Ramos (cell line): Measurements from ENCODE around the gene RHCE.

Source experiments
- in situ Hi-C: fragments of 300-500 bp; cut with MboI; formaldehyde crosslinking; loops from one replicate; pipeline ENCODE4 v1.14.3; 2022; ENCODE audit warnings: low sequenced_read_pairs; ENCODE audit not compliant: unreplicated experiment

The RHCE gene

DNA sequence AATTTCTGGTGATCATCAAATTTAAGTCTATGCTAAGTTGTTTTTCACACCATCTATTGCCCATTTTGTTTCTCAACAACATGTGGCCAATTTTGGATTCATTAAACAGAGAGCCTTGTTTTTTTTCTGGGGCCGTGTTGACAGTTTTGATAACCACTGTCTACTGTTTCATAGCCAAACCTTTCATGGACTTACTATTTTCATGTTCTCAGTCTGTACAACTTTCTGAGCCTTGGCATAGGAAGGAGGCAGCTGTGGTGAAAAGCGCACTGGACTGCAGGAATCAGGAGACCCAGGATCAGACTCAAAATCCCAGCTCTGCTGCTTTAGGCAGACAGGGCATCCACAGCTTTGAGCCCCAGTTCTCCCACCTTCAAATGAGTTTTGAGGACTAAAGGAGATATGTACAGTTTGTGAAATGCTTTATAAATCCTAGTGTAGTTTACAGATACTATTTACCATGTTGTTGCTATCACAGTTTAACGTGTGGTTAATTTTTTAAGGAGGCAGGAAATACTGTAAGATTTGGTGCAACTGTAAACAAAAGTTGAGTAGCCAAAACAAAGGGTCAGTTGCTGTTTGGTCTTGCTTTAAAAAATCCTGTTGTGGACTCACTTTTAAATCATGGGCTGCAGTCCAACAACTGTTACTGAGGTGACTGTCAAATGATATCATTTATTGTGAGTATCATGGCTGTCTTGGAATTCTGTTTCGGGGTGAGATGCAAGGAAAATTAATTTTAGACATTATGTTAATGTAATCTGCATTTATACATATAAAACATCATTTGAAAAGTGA, 13.0 kb upstream of the RHCE start:
- in situ Hi-C loops: no loop called here

DNA sequence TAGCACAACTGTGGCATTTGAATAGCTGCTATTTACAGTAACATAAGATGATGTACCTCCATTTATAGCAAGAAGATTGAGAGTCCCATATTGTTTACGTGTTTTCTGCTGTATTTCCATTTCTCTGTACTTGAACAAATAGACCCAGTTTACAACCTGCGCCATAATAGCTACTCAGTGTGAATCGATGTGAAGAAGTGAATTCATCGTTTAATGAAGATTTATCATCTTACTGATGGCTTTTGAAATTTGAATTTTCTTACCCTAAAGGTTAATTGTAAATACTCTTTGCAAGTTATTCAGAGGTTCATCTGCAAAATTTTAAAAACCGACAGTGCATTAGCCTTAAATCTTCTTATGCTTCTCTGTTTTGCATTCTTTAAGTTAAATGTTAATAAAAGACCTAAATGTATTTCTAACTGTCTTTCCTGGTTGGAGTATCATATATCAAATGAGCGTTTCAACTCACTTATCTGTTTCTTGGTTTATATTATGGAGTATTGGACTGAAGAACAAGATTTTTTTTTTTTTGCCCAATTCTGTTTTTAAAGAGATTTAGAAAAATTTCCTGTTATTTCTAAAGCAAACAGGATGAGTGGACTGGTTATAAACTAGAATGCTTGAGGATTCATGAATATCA, 12.2 kb upstream of the RHCE start:
- in situ Hi-C loops: no loop called here

DNA sequence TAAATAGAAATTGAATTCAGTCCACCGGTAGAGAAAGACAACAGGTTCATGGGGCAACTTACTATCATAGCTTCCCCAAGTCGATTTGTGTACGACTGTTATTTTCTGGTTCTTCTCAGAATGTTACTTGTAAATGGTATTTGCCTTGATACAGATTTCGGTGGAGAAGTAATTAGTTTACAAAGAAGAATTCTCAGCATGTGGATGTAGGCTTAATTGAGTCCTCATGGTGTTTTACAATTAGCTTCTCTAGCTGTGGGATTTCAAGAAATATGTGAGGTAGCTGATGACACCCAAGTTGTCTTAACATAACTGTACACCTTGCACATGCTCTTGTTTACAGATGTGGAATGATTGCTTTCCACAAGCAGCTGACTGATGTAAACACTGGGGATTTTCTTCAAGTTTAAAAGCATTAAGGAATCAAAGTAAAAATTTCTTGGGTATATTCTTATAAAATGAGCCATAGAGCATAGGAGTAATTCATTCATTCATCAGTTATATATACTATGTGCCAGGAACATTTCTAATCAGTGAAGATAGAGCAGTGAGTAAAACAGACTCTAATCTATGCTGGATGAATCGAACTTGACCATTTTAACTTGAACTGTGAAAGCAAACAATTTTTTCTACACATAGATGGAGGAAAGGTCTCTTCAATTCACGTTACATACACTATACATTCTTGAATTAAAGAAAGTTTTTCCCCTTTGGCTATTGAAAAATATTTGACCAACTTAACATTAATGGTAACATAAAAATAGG, 11.5 kb upstream of the RHCE start:
- in situ Hi-C loops: no loop called here

DNA sequence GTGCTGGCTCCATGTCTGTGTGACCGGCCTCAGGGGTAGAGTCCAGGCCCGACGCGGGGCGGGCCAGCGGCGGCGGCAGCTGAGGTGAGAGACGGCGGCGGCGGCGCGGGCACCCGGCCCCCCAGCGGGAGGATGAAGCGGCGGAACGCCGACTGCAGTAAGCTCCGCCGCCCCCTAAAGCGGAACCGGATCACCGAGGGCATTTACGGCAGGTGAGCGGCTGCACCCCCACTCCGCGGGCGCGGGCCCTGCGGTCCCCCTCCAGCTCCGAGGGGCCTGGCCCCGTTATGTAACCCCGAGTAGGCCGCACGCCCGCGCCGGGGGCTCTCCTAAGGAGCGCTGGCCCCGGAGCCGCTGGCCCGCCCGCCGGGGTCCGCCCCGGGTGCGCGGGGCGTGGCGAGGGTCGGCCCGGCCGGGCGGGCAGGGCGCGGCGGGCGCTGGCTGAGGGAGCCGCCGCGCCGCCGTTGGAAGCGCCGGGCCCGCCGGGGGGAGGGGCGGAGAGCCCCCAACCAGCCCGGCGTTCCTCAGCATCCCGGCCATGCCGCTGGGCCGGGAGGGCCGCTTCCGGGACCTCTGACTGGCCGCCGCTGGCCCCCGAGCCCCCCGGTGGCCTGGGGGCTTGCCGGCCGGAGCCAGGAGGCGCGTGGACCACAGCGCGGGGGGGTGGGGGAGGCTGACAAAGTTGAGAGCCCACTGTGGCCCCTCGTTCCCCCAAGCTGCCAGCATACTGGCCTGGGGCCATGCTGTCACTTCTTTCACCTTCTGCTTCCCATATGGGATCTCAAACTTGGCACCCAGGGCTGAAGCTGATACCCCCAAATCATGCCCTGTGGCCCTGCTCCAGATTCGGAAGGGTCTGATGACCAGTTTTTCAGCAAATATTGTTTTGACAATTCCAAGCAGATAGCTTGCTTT, 10.6 kb upstream of the RHCE start:
- in situ Hi-C loops: no loop called here

DNA sequence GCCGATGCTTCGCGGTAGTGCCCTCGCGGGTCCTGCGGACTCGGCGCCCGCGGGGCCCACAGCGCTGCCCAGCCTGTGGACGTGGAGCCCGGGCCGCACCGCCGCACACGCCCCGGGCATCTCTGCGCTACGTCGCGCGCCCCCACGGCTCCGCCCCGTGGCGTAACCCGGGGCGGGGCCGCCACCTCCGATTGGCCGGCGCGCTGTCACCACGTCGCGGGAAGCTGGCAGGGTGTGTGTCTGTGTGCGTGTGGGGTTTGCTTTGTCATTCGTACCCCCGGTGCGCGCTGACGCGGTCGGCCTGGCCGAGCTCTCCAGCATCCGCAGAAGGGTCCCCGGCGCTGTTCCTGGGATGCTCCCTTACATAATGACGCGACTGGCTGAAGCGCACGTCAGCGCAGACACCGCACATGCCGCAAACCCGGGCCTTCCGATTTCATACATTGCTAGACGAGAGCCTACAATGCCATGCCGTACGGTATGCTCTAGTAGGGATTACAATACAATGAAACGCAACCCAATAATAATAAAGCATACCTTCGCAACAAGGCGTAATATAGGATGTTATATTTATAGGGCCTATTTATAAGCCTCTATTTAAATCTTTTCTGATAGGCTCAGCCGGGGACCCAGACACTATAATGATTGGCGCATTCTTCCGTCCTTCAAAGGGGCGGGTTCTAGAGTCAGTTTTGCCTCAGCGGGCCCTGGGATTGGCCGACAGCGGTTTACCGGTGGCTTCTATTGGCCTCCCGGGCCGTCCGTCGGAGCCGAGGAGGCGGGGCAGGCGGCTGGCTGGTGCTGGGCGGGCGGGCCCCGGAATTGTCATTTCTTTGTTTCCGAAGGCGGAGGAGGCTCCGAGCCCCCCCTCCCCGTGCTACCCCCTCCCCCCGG, 9.7 kb upstream of the RHCE start, which contains the start of gene MACO1:
MACO1 (plus strand) TSS at position 825 of the 894 bp plus-strand sequence. CDS start 202 bp downstream, outside the sequence.
- in situ Hi-C loops: no loop called here

DNA sequence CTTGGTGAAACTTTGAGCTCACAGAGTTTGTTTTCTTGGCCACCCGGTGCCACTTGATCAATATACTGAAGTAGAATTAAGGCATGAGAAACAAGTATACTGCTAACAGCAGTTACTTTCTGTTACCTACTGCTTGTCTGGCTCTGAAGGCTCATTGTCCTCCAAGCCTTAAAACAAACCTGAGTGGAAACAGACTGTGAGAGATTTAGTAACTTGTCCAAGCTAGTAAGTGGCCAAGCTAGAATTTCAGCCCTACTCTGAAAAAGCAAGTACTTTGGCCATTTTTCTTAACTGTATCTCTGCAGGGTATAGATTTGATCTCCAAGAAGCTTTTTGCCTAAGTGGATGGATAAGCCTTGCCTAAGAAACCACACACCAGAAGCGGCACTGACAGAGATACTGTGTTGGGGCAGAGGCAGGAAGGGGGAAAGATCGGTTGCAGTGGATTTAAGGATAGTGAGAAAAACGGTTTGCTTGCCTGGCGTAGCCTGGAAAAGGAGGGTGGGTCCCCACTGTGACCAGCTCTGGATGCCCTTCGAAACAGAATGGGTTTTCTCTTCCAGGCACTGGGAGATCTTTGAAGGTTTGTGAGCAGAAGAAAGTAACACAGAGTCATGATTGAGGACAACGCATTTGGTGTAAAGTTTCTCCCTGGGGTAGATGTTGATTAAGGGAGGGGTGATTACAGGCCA, 8.0 kb upstream of the RHCE start:
- in situ Hi-C loops: no loop called here

DNA sequence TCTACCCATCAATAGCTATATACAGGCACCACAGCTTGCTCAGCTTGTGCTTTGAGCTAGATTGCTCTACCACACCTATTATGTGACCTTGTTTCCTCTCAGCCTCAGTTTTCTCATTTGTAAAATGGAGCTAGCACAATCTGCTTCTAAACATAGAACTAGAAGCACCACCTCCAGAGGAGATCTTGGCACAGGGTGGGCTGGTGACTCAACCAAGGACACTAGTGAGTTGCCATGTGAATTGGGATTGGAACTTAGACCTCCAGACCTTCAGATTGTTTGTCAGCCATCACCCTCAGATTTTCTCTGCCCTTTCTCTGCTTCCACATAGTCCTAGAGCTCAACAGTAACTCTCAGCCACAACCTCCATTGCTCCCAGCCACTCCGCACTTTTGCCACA, 7.1 kb upstream of the RHCE start:
- in situ Hi-C loops: no loop called here

DNA sequence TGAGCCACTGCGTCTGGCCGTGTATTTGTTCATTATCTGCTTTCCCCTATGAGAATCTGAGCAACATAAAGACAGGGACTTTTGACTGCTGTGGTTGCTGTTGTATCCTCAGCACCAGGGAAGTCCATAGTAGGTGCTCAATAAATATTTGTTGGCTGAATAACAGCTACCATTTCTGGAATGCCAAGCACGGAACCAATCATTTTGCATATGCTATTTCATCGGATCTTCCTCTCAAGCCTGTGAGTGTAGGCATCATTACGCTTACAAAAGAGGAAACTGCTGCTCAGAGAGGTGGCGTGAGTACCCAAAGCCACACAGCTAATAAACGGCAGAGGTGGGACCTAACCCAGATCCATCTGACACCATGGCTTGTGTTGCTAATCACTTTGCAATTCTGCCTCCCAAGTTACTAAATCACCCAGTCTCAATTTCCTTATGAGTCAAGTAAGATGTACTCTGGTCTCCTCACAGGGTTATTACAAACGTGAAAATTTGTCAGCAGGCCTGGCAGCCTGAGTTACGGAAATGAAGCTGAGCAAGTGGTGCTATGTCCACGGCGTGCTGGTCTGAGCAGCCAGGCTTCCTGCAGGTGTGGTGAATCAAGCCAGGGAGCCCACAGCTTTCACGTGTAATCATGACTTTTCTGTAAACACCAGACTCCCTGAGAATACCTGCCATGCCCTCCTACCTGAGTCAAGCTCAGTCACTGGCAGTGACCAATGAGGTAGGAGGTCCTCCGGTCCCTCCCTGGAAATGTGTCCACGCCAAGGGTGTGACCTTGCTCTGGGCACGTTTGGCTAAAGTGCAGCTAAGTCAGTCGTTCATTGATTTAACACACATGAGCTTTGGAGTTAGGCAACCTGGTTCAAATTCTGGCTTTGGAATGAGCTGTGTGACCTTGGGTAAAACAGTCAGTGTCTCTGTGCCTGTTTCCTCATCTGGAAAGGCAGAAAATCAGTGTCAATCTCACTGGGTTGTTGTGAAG, 4.8 kb upstream of the RHCE start:
- in situ Hi-C loops: no loop called here

DNA sequence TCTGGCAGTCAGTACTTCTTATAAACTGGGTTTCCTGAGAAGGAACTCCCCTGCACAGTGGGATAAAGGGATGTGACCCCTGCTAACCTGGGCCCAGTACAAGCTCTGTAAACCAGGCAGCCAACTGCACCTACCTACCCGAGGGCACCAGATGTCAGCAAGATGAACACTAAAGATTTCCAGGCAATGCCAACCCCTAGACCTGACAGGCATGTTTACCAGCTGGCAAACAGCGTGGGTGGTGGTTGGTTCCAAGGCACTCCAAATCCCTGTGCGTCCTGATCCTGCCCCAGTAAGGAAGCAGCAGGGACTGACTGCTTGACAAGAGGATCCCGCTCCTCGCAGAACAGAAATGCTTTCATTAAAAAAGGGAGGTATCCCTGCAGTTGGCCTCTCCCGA, 2.6 kb upstream of the RHCE start:
- in situ Hi-C loops: loop anchor here (25.0 kb wide), 2 partner anchors 89 to 389 kb away; partner anchors contain the start of genes MTFR1L and SELENON

DNA sequence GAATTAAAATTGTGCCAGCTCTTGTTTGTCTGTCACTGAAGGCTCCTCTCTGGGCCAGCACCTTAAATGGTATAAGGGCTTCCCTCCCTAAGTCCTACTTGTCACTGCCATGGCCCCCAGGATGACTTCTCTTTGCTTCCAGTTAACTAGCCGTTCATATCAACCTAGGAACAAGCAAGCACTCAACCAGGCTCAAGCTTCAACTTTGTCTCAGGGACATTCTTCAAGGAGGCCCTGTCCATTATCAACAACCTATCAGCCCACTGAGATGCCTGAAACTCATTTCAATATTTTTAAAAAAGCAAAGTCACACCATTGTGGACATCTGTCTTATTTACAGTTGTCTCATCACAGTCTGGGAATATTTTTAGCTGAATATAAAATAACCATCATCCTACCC, 1.3 kb downstream of the RHCE start:
- in situ Hi-C loops: loop anchor here (25.0 kb wide), 2 partner anchors 93 to 393 kb away; partner anchors contain the start of genes MTFR1L and SELENON

DNA sequence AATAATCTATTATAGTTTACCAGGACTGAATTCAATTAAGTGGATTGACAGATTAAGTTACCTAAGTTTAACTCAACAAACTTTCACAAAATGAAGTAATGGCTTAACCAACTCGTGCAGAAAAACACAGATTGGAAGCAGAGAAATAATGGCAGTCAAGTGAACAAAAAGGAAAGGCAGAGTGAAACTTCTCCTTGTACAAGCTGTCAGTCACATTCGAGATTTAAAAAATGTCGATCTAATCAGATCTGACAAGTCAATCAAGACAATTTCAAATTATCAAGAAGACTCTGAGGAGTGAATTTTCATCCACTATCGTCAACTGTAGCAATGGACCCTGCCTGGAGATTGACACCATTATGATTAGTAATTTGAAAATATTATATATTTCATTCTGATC, 3.3 kb downstream of the RHCE start:
- in situ Hi-C loops: loop anchor here (25.0 kb wide), 2 partner anchors 95 to 395 kb away; partner anchors contain the start of genes MTFR1L and SELENON

DNA sequence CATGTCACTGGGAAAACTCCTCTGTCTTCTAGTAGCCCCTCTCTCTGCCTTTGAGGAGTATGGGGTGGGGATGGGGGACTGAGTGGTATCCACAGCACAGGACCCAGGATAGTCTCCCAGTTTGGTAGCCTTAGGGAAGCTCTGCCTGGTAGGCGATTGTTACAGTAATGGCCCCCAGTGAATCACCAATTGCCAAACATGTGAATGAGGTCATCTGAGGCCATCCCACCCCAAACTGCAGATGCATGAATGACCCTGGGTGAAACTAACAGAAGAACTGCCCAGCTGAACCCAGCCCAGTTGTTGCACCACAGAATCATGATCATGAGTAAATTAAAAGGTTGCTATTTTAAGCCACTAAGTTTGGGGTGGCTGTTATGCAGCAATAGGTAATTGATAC, 6.0 kb downstream of the RHCE start:
- in situ Hi-C loops: loop anchor here (25.0 kb wide), 2 partner anchors 98 to 398 kb away; partner anchors contain the start of genes MTFR1L and SELENON

DNA sequence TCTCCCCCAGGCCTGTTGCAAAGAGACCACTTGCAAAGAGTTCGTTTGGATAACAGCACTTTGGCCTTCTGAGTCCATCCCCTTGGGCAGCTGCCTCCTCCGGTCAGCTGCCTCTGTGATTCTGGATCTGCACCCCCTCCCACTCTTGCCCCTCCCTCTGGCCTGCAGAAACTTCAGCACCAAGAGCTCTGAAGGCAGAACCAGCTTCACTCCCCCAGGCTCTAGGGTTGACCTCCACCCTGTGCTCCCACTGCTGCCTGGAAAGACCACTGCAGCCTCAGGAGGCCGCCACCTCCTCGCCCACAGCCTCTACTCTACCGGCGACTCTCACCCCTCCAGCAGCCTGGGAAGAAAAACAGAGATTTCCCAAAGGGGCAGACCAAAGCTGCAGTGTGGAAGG, 6.5 kb downstream of the RHCE start:
- in situ Hi-C loops: loop anchor here (25.0 kb wide), 2 partner anchors 98 to 398 kb away; partner anchors contain the start of genes MTFR1L and SELENON

DNA sequence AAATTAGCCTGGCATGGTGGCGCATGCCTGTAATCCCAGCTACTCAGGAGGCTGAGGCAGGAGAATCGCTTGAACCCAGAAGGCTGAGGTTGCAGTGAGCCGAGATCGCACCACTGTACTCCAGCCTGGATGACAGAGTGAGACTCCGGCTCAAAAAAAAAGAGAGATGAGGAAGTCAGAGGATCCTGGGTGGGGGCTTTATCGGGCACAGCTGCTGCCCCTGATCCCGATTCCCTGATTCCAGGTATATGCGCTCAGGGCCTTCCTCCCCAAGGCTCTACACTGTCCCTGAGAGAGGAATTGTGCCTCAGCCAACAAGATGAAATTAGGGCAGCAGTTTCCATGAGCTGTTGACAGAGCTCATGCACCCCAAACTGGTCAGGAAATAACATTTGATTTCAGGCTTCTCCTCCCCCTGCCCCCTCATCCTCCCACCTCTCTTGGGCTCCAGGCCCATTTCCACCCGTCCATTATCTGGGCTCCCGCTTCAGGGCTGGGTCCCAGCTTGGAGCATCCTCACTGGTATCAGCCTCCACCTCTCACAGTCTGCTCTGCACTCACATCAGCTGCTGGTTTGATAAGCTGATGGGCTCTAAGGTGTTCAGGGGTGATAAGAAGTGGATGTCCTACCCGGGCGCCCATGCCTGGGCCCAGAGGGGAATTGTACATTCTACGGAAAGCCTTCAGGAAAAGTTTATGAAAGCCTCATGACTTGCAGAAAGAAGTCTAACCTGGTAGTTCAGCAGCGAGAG, 7.6 kb downstream of the RHCE start:
- in situ Hi-C loops: loop anchor here (25.0 kb wide), 2 partner anchors 99 to 399 kb away; partner anchors contain the start of genes MTFR1L and SELENON

DNA sequence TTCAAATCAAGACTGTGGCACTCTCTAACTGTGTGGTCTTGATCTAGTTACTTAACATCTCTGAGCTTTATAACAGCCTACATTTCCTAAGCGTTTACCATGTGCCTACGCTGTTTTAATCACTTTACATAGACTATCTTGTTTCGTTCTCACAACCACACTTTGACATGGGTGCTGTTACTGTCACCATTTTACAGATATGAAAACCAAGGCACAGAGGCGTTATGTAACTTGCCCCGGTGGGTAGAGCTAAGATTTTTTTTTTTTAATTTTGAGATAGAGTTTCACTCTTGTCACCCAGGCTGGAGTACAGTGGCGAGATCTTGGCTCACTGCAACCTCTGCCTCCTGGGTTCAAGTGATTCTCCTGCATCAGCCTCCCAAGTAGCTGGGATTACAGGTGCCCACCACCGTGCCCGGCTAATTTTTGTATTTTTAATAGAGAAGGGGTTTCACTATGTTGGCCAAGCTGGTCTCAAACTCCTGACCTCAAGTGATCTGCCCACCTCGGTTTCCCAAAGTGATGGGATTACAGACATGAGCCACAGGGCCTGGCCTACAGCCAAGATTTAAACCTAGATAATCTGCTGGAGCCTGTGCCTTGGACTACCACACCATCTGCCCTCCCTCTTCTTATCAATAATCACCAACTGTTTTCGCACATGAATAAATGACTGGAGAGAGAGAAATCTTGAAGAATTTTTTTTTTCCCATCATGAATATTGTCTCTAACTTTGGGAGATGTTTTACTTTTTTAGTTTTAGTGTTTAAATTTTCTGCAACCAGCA, 10.8 kb downstream of the RHCE start:
- in situ Hi-C loops: loop anchor here (25.0 kb wide), 2 partner anchors 102 to 402 kb away; partner anchors contain the start of genes MTFR1L and SELENON
